ENCODE data around the gene EFCAB11.

EFCAB11 gene

GRCh38 chr14:89823743-89824142 lies 130.8 kb downstream of the EFCAB11 start:
- TF ChIP-seq EP300 (IDR thresholded peaks at IDR 0.05; ENCODE audit: borderline replicate concordance), result no peak
- no peak for TF ChIP-seq TEAD4 (IDR thresholded peaks at IDR 0.05)
- no peak for TF ChIP-seq FOXM1 (IDR thresholded peaks at IDR 0.05; ENCODE audit: borderline replicate concordance, low read depth)
- no peak for TF ChIP-seq RAD21 (IDR thresholded peaks at IDR 0.05; ENCODE audit: low read depth)
- no peak for TF ChIP-seq EGR1 (IDR thresholded peaks at IDR 0.05)
- no peak for TF ChIP-seq TCF12 (IDR thresholded peaks at IDR 0.05; ENCODE audit: low read depth)
- TF ChIP-seq ZBTB7A (IDR thresholded peaks at IDR 0.05; ENCODE audit: low read depth), result no peak
- no peak for TF ChIP-seq USF1 (IDR thresholded peaks at IDR 0.05)
- no peak for TF ChIP-seq REST (IDR thresholded peaks at IDR 0.05; ENCODE audit: low read depth)
- no peak for TF ChIP-seq YY1 (IDR thresholded peaks at IDR 0.05; ENCODE audit: low read depth)
- TF ChIP-seq NFIC (IDR thresholded peaks at IDR 0.05), result no peak
- TF ChIP-seq CREB1 (IDR thresholded peaks at IDR 0.05; ENCODE audit: low read depth), result no peak
- no peak for TF ChIP-seq CEBPB (IDR thresholded peaks at IDR 0.05)
- TF ChIP-seq MAX (IDR thresholded peaks at IDR 0.05), result no peak
- no peak for TF ChIP-seq TAF1 (IDR thresholded peaks at IDR 0.05; ENCODE audit: low read depth)

- TF ChIP-seq REST (IDR thresholded peaks at IDR 0.05; ENCODE audit: low read depth) (no peak), YY1 (IDR thresholded peaks at IDR 0.05; ENCODE audit: low read depth) (no peak), ZBTB7A (IDR thresholded peaks at IDR 0.05; ENCODE audit: low read depth) (no peak), TEAD4 (IDR thresholded peaks at IDR 0.05) (no peak), EGR1 (IDR thresholded peaks at IDR 0.05) (no peak), USF1 (IDR thresholded peaks at IDR 0.05) (no peak), CEBPB (IDR thresholded peaks at IDR 0.05) (no peak), TAF1 (IDR thresholded peaks at IDR 0.05; ENCODE audit: low read depth) (no peak), TCF12 (IDR thresholded peaks at IDR 0.05; ENCODE audit: low read depth) (no peak), MAX (IDR thresholded peaks at IDR 0.05) (no peak), CREB1 (IDR thresholded peaks at IDR 0.05; ENCODE audit: low read depth) (no peak), FOXM1 (IDR thresholded peaks at IDR 0.05; ENCODE audit: borderline replicate concordance, low read depth) (no peak), RAD21 (IDR thresholded peaks at IDR 0.05; ENCODE audit: low read depth) (no peak), NFIC (IDR thresholded peaks at IDR 0.05) (no peak), EP300 (IDR thresholded peaks at IDR 0.05; ENCODE audit: borderline replicate concordance) (no peak)
Observed at GRCh38 chr14:89814126-89814525, 140.4 kb downstream of the EFCAB11 start.

- TF ChIP-seq CREB1 (IDR thresholded peaks at IDR 0.05; ENCODE audit: low read depth) (no peak), REST (IDR thresholded peaks at IDR 0.05; ENCODE audit: low read depth) (no peak), MAX (IDR thresholded peaks at IDR 0.05) (no peak), EGR1 (IDR thresholded peaks at IDR 0.05) (no peak), CEBPB (IDR thresholded peaks at IDR 0.05) (no peak), ZBTB7A (IDR thresholded peaks at IDR 0.05; ENCODE audit: low read depth) (no peak)
Observed at GRCh38 chr14:89813617-89814031, 140.9 kb downstream of the EFCAB11 start.

GRCh38 chr14:89811954-89812575 lies 142.5 kb downstream of the EFCAB11 start:
- TF ChIP-seq REST (IDR thresholded peaks at IDR 0.05; ENCODE audit: low read depth), result no peak
- no peak for TF ChIP-seq CREB1 (IDR thresholded peaks at IDR 0.05; ENCODE audit: low read depth)
- TF ChIP-seq EP300 (IDR thresholded peaks at IDR 0.05; ENCODE audit: borderline replicate concordance), result no peak
- no peak for TF ChIP-seq USF1 (IDR thresholded peaks at IDR 0.05)
- TF ChIP-seq CEBPB (IDR thresholded peaks at IDR 0.05), result no peak
